Ovary (tissue), 9 donors: ENCODE data around the gene MTMR11. TPM values are rescaled to one million over a fixed set of nuclear protein-coding genes. Genes with fewer than 3 reads are reported as not detected.
"Not testable (repeated sequence)": the region's sequence is repeated elsewhere in the genome, so short reads cannot be mapped to it uniquely, and the experiment has no call there.

ENCODE experiments used
- DNase-seq, 5 donors: peaks; one replicate each; pipeline ENCODE4 v3.0.0-alpha.2; 2019 to 2020
- H3K27ac ChIP-seq, 2 donors: fragments of 200-600 bp; one replicate each; pipeline versions ENCODE4 v1.5.1 to v1.8.0; 2019 to 2022
- H3K27me3 ChIP-seq: fragments of 200-600 bp; one replicate; pipeline ENCODE4 v1.8.0; 2022
- H3K36me3 ChIP-seq: fragments of 200-600 bp; sonication (generic); one replicate; pipeline ENCODE4 v1.5.1; 2019
- H3K4me1 ChIP-seq: one replicate; pipeline ENCODE4 v1.8.1; 2013; ENCODE audit warnings: mild to moderate bottlenecking, moderate library complexity; ENCODE audit not compliant: insufficient read depth
- H3K4me3 ChIP-seq: fragments of 200-600 bp; sonication (generic); one replicate; pipeline ENCODE4 v1.5.1; 2017
- H3K9me3 ChIP-seq, 2 donors: fragments of 200-600 bp in 1 of 2; sonication (generic) in 1 of 2; one replicate each; pipeline versions ENCODE4 v1.5.1 to v1.8.1; 2013 to 2019; ENCODE audit warnings: mild to moderate bottlenecking in 1 of 2, moderate library complexity in 1 of 2
- EP300 ChIP-seq: sonication (generic); formaldehyde crosslinking; IDR thresholded peaks from one replicate; pipeline ENCODE4 v1.6.1; 2017; ENCODE audit warnings: antibody characterized with exemption
- POLR2A ChIP-seq: fragments of 450-650 bp; IDR thresholded peaks from one replicate; pipeline ENCODE4 v1.6.1; 2017; ENCODE audit warnings: antibody characterized with exemption, mild to moderate bottlenecking, moderate library complexity
- WGBS, 3 donors: extraction: QIAGEN DNeasy Blood & Tissue Kit in 1 of 3; methylation state at CpG; one replicate each; pipeline versions ENCODE4 v1.1.5 to v1.1.7; 2013 to 2017; 5-methylcytosine and 5-hydroxymethylcytosine counted together
- intact Hi-C, 4 donors: fragments of 100-400 bp; cut with DNase I; formaldehyde crosslinking; loops; one replicate each; pipeline versions ENCODE4 v1.11.0 to v1.15.1; 2022 to 2023
- polyA plus RNA-seq, 2 donors: library from polyadenylated mRNA; stranded (reverse); fragments of 200-250 nt in 1 of 2; fragments of 350-450 nt in 1 of 2; fragmentation: Illumina TruSeq in 1 of 2; extraction: RNeasy Lipid Tissue Mini Kit (QIAGEN cat#74804) in 1 of 2; gene quantifications; one replicate each; pipeline ENCODE4 v1.2.3, GENCODE V29; 2013 to 2014
- total RNA-seq, 7 donors: library from RNA; depleted of rRNA in 2 of 7; stranded (reverse); fragments of >200 nt in 2 of 7; fragmentation: NEBNext Ultra II Directional in 3 of 7; extraction: Animal tissue kit (Norgen Biotek cat#: 25700) in 3 of 7; gene quantifications; one replicate each; pipeline versions ENCODE4 v1.1.0 to v1.2.4, GENCODE V29; 2016 to 2023
- TF ChIP-seq, protein P1 (sequence below), 3 donors: fragments of 450-650 bp in 2 of 3; fragments of 200-600 bp in 1 of 3; IDR thresholded peaks; one replicate each; pipeline versions ENCODE4 v1.5.1 to v1.8.0; 2016 to 2022; ENCODE audit warnings: antibody characterized with exemption in 3 of 3, mild to moderate bottlenecking in 1 of 3
- donor health status: DM: no; HTN: no; CAD: no; lungs with moderate emphysema.
- donor health status: DM: no; HTN: no; CAD: no.
- donor health status: Bipolar disorder and iron deficiency.
- donor health status: DM: yes; HTN: yes; CAD: no.
- donor health status: DM: no; HTN: no; CAD: no.
- donor health status: DM: yes; HTN: yes; CAD: no.

Gene MTMR11
- total and polyA plus RNA-seq, 9 donors: 19.1 to 51.5 (median 33.0) TPM

DNA sequence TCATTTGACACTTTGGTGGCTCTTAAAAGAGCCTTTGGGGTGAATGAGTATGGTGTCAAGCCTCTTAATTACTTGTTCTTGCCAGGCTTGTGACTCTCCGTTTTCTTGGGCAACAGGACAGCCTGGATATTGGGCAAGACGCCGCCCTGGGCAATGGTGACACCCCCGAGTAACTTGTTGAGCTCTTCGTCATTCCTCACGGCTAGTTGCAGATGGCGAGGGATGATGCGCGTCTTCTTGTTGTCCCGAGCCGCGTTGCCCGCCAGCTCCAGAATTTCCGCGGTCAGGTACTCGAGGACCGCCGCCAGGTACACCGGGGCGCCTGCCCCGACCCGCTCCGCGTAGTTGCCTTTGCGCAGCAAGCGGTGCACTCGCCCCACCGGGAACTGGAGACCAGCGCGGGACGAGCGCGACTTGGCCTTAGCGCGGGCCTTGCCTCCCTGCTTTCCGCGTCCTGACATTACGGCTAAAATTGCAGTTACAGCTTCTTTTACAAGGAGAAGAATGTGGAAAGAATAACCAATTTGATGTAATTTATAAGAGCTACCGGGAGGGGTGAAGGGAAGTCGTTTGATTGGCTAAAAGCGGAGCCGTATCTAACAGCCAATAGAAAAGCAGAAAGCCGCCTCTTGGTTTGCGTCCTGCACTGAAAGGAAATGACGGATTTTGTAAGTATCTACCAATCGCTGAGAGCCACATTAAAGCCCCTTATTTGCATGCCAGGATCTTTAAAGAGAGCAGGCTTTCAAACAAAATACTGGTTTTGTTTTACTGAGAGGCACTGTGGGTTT is 49.0 kb downstream of the MTMR11 start:
- intact Hi-C loops: no loop called here
- no peaks in the 10 kb centered on the region for H3K27me3 ChIP-seq
- H3K4me3 ChIP-seq: peak overlapping the region; percentile 60
- H3K4me1 ChIP-seq: peaks cover 2% of the 10 kb centered on the region
- H3K27ac ChIP-seq: peak overlapping the region; percentile 96 to 99
- TF ChIP-seq EP300 (no peak), POLR2A (peak; percentile 96)
- TF ChIP-seq, protein P1, sequence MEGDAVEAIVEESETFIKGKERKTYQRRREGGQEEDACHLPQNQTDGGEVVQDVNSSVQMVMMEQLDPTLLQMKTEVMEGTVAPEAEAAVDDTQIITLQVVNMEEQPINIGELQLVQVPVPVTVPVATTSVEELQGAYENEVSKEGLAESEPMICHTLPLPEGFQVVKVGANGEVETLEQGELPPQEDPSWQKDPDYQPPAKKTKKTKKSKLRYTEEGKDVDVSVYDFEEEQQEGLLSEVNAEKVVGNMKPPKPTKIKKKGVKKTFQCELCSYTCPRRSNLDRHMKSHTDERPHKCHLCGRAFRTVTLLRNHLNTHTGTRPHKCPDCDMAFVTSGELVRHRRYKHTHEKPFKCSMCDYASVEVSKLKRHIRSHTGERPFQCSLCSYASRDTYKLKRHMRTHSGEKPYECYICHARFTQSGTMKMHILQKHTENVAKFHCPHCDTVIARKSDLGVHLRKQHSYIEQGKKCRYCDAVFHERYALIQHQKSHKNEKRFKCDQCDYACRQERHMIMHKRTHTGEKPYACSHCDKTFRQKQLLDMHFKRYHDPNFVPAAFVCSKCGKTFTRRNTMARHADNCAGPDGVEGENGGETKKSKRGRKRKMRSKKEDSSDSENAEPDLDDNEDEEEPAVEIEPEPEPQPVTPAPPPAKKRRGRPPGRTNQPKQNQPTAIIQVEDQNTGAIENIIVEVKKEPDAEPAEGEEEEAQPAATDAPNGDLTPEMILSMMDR (IDR thresholded peaks at IDR 0.05): peak; percentile 4 to 46 (median 34)
- no peaks in the 10 kb centered on the region for H3K36me3 ChIP-seq
- DNase-seq: peak; percentile 78 to 89 (median 83)
- 0% methylated on average over 43 to 46 of the region's 46 CpGs for WGBS, 3 donors
- no peaks in the 10 kb centered on the region for H3K9me3 ChIP-seq

DNA sequence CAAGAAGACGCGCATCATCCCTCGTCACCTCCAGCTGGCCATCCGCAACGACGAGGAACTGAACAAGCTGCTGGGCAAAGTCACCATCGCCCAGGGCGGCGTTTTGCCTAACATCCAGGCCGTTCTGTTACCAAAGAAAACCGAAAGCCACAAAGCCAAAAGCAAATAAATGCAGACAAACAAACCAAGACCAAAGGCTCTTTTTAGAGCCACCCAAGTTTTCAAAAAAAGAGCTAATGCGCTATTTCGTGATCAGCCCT is 49.6 kb downstream of the MTMR11 start:
- H3K4me1 ChIP-seq, intact Hi-C loops, H3K27me3 ChIP-seq, H3K36me3 ChIP-seq, H3K9me3 ChIP-seq, DNase-seq: not testable (repeated sequence)
- H3K4me3 ChIP-seq: peak overlapping the region; percentile 60
- H3K27ac ChIP-seq: peak overlapping the region; percentile 96 to 99
- WGBS, 3 donors: 0 to 1% (median 1%) methylated on average over 13 of the region's 13 CpGs

DNA sequence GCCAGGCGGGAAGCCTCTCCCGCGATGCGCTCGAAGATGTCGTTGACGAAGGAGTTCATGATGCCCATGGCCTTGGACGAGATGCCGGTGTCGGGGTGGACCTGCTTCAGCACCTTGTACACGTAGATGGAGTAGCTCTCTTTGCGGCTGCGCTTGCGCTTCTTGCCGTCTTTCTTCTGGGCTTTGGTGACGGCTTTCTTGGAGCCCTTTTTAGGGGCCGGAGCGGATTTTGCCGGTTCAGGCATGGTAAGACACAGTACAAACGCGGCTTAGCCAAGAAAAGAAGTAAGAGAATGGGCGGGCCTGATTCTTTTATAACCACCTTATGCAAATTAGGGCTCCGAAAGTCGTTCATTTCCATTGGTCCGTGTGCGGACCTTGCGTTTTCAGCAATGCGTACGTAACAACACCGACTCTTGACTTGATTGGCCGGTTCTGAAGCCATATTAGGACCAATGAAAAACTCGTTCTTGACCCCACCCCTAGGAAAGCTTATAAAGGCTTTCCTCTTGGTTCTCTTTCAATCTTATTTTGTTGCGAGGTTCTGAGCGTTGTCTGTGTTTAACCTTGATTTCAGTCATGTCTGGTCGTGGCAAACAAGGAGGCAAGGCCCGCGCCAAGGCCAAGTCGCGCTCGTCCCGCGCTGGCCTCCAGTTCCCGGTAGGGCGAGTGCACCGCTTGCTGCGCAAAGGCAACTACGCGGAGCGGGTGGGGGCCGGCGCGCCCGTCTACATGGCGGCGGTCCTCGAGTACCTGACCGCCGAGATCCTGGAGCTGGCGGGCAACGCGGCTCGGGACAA is 50.1 kb downstream of the MTMR11 start:
- DNase-seq: peak; percentile 85 to 92 (median 87)
- H3K4me1 ChIP-seq: peaks cover 2% of the 10 kb centered on the region
- peak overlapping the region; percentile 80 for H3K4me3 ChIP-seq
- no peaks in the 10 kb centered on the region for H3K27me3 ChIP-seq
- TF ChIP-seq, protein P1 (IDR thresholded peaks at IDR 0.05): peak in 2 of 3 donors; percentile 20 to 26
- TF ChIP-seq EP300 (peak; percentile 77), POLR2A (peak; percentile 99)
- no peaks in the 10 kb centered on the region for H3K36me3 ChIP-seq
- intact Hi-C loops: no loop called here
- WGBS, 3 donors: 0% methylated on average over 45 to 62 of the region's 62 CpGs
- peak overlapping the region; percentile 96 to 99 for H3K27ac ChIP-seq
- no peaks in the 10 kb centered on the region for H3K9me3 ChIP-seq

DNA sequence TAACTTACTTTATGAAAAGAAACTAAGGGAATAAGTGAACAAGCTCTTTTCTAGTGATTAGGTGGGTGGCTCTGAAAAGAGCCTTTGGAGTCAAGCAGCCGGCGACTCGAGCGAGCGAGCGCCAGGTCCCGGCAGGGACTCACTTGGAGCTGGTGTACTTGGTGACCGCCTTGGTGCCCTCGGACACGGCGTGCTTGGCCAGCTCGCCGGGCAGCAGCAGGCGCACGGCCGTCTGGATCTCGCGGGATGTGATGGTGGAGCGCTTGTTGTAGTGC is 50.6 kb downstream of the MTMR11 start:
- H3K4me1 ChIP-seq, DNase-seq, H3K9me3 ChIP-seq, H3K27me3 ChIP-seq, H3K36me3 ChIP-seq, intact Hi-C loops: not testable (repeated sequence)
- Histone ChIP-seq H3K27ac (peak overlapping the region; percentile 73 to 99), H3K4me3 (peak overlapping the region; percentile 80)
- 0% methylated on average over 19 of the region's 19 CpGs for WGBS, 3 donors

DNA sequence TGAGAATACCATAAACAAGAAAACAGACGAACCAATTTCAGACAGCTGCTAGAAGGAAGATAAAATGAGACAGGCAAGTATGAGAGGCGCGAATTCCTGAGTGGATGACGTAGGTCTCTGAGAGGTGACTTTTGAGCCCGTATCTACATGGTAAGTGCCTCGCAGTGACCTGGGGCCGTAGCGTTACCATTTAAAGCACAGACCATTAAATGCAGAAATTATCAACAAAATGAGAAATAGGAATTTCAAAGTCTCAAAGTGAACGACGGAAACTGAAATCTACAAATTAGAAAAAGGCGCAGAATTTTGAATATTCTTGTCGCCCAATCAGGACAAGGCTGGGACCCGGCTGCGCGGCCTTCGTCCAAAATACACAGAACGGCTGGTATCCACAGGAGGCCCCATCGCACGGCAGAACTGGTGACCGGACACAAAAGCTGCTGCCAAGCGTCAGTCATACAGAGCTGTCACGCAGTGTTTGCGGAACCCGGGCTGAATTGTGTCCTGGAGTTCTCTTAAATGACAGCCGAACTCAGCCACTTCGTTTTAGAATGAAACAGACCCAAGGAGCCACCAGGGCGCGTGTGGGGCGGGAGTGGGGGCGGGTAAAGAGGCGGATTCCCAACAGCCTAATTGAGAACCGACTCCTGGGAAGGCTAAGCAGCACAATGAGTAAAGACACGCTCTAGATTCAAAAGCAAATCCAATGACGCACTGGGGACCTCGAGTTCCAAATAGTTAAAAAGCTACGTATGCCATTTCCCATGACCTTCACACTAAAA is 51.1 kb downstream of the MTMR11 start:
- intact Hi-C loops: no loop called here
- peaks cover 2% of the 10 kb centered on the region for H3K4me1 ChIP-seq
- 0% methylated on average over 36 of the region's 36 CpGs for WGBS, 3 donors
- H3K27ac ChIP-seq: peak overlapping the region; percentile 73 to 99
- TF ChIP-seq EP300: no peak
- TF ChIP-seq POLR2A: peak; percentile 60
- H3K27me3 ChIP-seq: no peaks in the 10 kb centered on the region
- no peaks in the 10 kb centered on the region for H3K9me3 ChIP-seq
- no peaks in the 10 kb centered on the region for H3K36me3 ChIP-seq
- H3K4me3 ChIP-seq: peak overlapping the region; percentile 80
- peak; percentile 83 to 89 (median 85) for DNase-seq
